ENCODE data around the gene LRRC74A. TPM values are rescaled to one million over a fixed set of nuclear protein-coding genes. Genes with fewer than 3 reads are reported as not detected.

LRRC74A gene
- total and polyA plus RNA-seq, 2 donors (not counting 3 experiments of a cell fraction or from before 2014, with no cell fraction given) = not detected

GRCh38 chr14:76874734-76875133 lies 48.5 kb downstream of the LRRC74A start:
- POLR2A ChIA-PET = no interaction called here
- H3K27me3 ChIP-seq (ENCODE audit: control insufficient read depth in 2 of 2, insufficient read depth in 2 of 2, low read length in 2 of 2) = no peaks in the 10 kb centered on the region
- no peaks in the 10 kb centered on the region for H3K4me1 ChIP-seq (ENCODE audit: control insufficient read depth, extremely low read depth, insufficient read depth, low read length)
- CTCF ChIA-PET = interaction anchor here (1.0 to 7.8 kb wide), 12 partner anchors 12 to 441 kb away, joined by 3 to 450 read pairs (median 46); partner anchors contain the start of gene CIPC
- H2AFZ ChIP-seq (ENCODE audit: low read depth, low read length) = no peak overlapping the region
- FAIRE-seq (no peak), DNase-seq (ENCODE audit: low read depth, low spot score) (no peak)
- intact Hi-C loops (cut with micrococcal nuclease) = no loop called here
- no peaks in the 10 kb centered on the region for H3K9me1 ChIP-seq (replicated peaks; ENCODE audit: control insufficient read depth, extremely low read depth, insufficient read depth, low read length)
- dilution Hi-C loops (cut with MboI; ENCODE audit: extremely low pct_ligation_motif_present, low sequenced_read_pairs) = loop anchor here (25.0 kb wide), 1 partner anchor 213 kb away; the partner anchor contains the start of gene CIPC
- no peaks in the 10 kb centered on the region for H3K36me3 ChIP-seq (ENCODE audit: control insufficient read depth in 2 of 2, extremely low read depth in 1 of 2, insufficient read depth in 2 of 2, low read length in 2 of 2)
- no TSS peak for BruUV-seq (replicated peaks)
- no peaks in the 10 kb centered on the region for H3K79me2 ChIP-seq (ENCODE audit: control insufficient read depth, insufficient read depth, low read length)
- H3K9ac ChIP-seq (replicated peaks; ENCODE audit: extremely low read depth, insufficient read depth, low read length) = no peak overlapping the region
- H3K9me3 ChIP-seq (replicated peaks; ENCODE audit: control insufficient read depth, insufficient read depth, low read length) = no peaks in the 10 kb centered on the region
- H3K4me2 ChIP-seq (ENCODE audit: insufficient read depth, low read length) = no peak overlapping the region
- no peaks in the 10 kb centered on the region for H4K20me1 ChIP-seq (replicated peaks; ENCODE audit: control insufficient read depth, extremely low read depth, insufficient read depth, low read length)
- no peak overlapping the region for H3K4me3 ChIP-seq (replicated peaks in 1 of 3; ENCODE audit: insufficient read depth in 1 of 3, low read depth in 1 of 3, low read length in 3 of 3)
- H3K27ac ChIP-seq (ENCODE audit: insufficient read depth, low read depth, low read length) = no peak overlapping the region
- TF ChIP-seq EZH2 (IDR thresholded peaks at IDR 0.05; ENCODE audit: borderline replicate concordance, low read depth, low read length, severe bottlenecking) = no peak
- no peak for TF ChIP-seq POLR2AphosphoS5 (IDR thresholded peaks at IDR 0.05; ENCODE audit: insufficient read depth, low read depth, low read length)

DNA sequence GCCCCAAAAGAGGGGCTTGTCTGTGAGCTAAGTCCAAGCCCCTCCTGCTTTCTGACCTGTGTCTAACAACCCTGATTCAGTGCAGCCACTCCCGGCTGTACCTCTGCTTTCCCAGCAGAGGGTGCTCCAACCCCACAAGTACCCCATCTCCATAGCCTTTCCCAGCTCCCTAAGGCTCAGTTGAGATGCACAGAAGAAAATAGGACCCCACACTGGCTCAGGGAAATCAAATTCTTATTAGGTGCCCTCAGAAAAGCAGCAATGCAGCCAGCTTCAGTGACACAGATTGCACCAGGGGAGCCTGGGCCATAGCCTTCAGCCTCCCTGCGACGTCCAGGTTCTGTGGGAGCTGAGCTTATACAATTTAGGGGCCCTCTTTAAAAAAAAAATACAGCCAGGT lies 49.9 kb downstream of the LRRC74A start:
- ChIA-PET CTCF (interaction anchor here (0.7 to 7.8 kb wide), 51 partner anchors 10 to 440 kb away, joined by 3 to 450 read pairs (median 5); partner anchors contain the start of genes ANGEL1, CIPC and IRF2BPL), POLR2A (no interaction called here)
- H3K79me2 ChIP-seq (ENCODE audit: control insufficient read depth, insufficient read depth, low read length) = no peaks in the 10 kb centered on the region
- DNase-seq (ENCODE audit: low read depth, low spot score) (peak; percentile 68), FAIRE-seq (peak; percentile 91)
- no peaks in the 10 kb centered on the region for H4K20me1 ChIP-seq (replicated peaks; ENCODE audit: control insufficient read depth, extremely low read depth, insufficient read depth, low read length)
- H3K4me2 ChIP-seq (ENCODE audit: insufficient read depth, low read length) = no peak overlapping the region
- intact Hi-C loops (cut with micrococcal nuclease) (loop anchor here (1.0 kb wide), 7 partner anchors 37 to 275 kb away; no protein-coding TSS in a partner anchor), dilution Hi-C loops (cut with MboI; ENCODE audit: extremely low pct_ligation_motif_present, low sequenced_read_pairs) (loop anchor here (25.0 kb wide), 1 partner anchor 211 kb away; the partner anchor contains the start of gene CIPC)
- no peaks in the 10 kb centered on the region for H3K36me3 ChIP-seq (ENCODE audit: control insufficient read depth in 2 of 2, extremely low read depth in 1 of 2, insufficient read depth in 2 of 2, low read length in 2 of 2)
- no peak overlapping the region for H2AFZ ChIP-seq (ENCODE audit: low read depth, low read length)
- H3K9ac ChIP-seq (replicated peaks; ENCODE audit: extremely low read depth, insufficient read depth, low read length) = no peak overlapping the region
- H3K9me1 ChIP-seq (replicated peaks; ENCODE audit: control insufficient read depth, extremely low read depth, insufficient read depth, low read length) = no peaks in the 10 kb centered on the region
- no peaks in the 10 kb centered on the region for H3K27me3 ChIP-seq (ENCODE audit: control insufficient read depth in 2 of 2, insufficient read depth in 2 of 2, low read length in 2 of 2)
- H3K27ac ChIP-seq (ENCODE audit: insufficient read depth, low read depth, low read length) = no peak overlapping the region
- no peak overlapping the region for H3K4me3 ChIP-seq (replicated peaks in 1 of 3; ENCODE audit: insufficient read depth in 1 of 3, low read depth in 1 of 3, low read length in 3 of 3)
- H3K4me1 ChIP-seq (ENCODE audit: control insufficient read depth, extremely low read depth, insufficient read depth, low read length) = no peaks in the 10 kb centered on the region
- BruUV-seq (replicated peaks) = no TSS peak
- H3K9me3 ChIP-seq (replicated peaks; ENCODE audit: control insufficient read depth, insufficient read depth, low read length) = no peaks in the 10 kb centered on the region
- TF ChIP-seq GATA2 (IDR thresholded peaks at IDR 0.05; ENCODE audit: insufficient read depth, insufficient read length, low read depth, low read length) (no peak), CTCF (IDR thresholded peaks at IDR 0.05; ENCODE audit: extremely low read depth in 1 of 2, insufficient read depth in 1 of 2, low read depth in 1 of 2, low read length in 2 of 2) (peak; percentile 92 to 94)

Measured in endothelial cell of umbilical vein (primary cell).